Activated CD4-positive, CD25-positive, alpha-beta regulatory T cell (primary cell): ENCODE results near the gene DCBLD2.

Experiments used
- DNase-seq, 4 experiments: peaks; one replicate each; lab custom pipeline; 2025; lab: John Stamatoyannopoulos, UW

Gene DCBLD2

GRCh38 chr3:98793971-98794370 lies 107.5 kb downstream of the DCBLD2 start:
- DNase-seq = no peak

DNA sequence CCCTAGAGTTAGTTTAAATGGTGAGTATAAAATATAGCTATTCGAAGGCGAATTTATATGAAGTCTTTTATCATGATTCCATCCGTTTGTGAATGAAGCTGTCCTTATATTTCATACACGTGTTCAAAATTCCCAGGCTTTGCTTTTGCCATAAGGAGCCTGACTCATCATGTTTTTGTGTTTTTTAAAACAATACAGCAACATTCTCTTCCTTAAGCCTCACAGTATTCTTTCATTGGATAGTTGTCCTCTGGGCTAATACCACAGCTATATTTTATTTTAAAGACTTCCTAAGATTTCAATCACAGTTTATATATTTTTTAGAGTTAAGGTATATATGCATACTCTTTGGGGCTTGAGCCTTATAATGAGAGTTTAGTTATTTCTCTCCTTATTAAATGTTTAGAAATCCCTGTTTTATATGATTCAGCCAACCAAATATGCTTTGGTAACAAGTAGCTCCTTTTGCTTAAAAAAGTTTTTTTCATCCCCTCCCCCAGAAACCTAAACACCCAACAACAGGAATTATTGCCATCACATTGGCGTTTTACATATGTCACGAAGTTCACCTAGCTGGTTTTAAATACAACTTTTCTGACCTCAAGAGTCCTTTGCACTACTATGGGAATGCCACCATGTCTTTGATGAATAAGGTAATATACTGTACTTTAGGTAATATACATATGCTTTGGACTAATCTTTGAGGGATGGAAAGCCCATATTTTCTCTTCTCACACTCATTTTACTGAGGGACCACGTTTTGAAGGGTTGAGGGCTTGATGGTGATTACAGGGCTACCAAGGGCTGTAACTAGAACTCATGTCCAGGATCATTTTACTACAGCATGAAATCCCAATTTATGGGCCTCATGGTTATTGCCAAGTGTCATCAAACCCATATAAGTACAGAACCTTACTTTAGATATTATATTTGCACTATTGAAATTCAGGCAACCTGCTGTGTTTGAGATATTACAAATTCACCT lies 109.9 kb downstream of the DCBLD2 start:
- DNase-seq = no peak

DNA sequence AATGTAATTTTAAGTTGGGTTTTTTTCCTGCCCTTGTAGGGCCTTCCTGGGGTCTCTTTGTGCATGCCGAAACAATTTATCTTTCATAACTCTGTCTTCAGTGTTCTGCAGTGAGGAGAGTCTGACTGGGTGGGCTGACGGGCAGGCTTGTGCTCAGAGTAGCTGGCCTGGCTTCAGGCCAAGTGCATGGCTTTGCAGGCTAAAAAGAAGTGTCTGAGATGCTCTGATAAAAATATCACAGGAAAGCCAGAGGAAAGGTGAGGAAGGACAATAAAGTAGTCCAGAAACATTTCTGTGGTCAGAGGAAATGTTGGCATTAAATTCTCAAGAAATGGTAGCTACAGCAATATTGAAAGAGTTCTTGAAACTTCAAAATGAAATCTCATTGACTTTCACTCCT lies 112.8 kb downstream of the DCBLD2 start:
- no peak for DNase-seq

DNA sequence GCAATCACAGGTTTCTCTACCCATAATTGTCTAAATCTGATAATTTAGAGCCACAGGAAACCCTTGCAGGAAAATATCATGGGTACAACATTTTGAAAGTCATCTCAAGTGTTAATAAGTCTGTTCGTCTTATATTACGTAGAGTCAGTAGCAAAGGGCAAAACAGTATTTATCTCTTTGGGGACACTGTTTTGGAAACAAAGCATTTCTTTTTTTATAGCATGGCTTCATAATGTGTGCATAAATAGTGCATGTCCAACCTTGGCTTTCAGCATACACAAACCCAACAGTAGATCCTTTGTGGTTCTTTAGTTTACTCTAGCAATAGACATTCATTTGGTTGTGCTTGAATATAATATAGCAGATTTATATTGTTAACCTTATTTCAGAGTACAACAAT lies 114.3 kb downstream of the DCBLD2 start:
- DNase-seq = no peak

DNA sequence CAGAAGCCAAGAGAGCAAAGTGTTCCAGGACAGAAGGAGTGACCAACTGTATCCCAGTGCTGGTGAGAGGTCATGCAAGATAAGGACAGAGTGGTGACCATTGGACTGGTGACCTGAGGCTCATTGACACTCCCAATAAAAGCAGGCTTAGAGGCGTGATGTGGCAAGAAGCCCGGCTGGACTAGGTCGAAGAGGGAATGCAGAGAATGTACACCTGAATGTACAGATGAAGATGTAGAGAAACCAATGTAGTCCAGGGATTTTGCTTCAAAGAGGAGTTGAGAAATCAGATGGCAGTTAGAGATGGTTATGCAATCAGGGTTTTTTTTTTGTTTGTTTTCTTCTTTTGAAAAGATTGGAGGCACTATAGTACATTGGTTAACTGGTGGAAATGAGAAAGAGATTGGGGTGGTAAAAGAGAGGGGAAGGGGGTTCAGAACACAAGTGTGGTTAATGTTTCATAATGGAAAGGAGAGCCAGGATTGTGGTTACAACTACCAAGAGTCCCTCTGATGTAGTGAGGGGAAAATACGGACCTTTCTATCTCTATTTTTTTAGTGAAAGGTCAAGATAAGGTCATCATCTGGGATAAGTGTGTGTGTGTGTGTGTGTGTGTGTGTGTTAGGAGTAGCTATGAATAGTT lies 115.0 kb downstream of the DCBLD2 start:
- DNase-seq = no peak

- no peak for DNase-seq
Measured at GRCh38 chr3:98784666-98785600, 116.6 kb downstream of the DCBLD2 start.

GRCh38 chr3:98784042-98784441 lies 117.5 kb downstream of the DCBLD2 start:
- DNase-seq = no peak

- no peak for DNase-seq
Measured at GRCh38 chr3:98782824-98783500, 118.5 kb downstream of the DCBLD2 start.

- no peak for DNase-seq
Measured at GRCh38 chr3:98780343-98780742, 121.2 kb downstream of the DCBLD2 start.

DNA sequence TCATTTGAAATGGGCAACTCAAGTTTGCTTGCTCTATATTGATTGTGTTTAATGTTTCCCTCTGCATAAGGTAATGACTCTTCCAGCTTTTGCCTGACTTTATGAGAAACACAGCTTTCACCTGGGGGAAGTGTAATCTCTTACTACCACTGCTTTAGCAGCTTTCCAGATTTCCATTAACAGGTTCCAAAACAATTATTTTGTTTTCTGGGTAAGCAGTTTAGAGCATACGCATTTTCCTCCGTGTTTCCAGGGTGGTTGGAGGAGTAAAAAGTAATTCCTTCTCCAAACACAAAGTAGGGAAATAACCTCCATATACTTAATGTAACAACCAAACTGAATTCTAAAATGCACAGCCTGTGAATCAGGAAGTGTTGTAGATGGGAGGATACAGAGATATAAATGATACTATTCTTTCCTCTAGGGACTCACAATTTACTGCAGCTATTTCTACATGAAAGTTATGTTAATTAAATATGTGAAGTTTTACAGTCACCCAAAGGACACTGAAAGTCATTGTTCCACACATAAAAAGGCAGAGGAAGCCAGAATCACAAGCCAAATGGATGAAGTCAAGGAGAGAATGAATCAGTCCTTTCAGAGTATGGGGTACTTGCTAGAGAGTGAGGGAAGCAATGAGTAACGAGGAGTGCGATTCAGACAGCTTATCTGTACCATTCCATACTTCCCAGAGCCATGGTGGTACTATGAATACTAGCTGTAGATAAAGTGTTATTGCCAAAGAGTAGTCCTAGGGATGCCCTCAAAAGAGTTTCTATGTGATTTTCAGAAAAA lies 121.8 kb downstream of the DCBLD2 start:
- no peak for DNase-seq

GRCh38 chr3:98778852-98779413 lies 122.6 kb downstream of the DCBLD2 start:
- DNase-seq = no peak

GRCh38 chr3:98778383-98778782 lies 123.1 kb downstream of the DCBLD2 start:
- no peak for DNase-seq

DNA sequence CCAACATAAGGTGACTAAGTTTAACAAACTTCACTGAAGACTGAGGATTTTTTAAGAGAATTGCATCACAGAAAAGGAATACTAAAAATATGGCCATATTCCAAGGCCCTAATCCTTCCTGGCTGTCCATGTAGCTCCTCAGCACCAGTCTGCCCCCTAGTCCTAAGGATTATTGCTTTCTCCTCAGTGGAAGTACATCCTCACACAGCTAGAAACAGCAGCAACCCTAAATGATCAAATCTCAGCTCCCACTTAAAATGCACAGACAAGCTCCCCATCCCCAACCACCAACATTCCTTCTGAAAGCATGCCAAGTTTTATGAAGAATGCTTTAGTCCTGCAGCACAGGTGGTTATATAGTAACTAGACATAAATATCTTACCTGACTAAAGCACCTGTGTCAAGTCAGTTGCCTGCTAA lies 123.7 kb downstream of the DCBLD2 start:
- no peak for DNase-seq

- no peak for DNase-seq
Measured at GRCh38 chr3:98777286-98777685, 124.2 kb downstream of the DCBLD2 start.

GRCh38 chr3:98776140-98776493 lies 125.4 kb downstream of the DCBLD2 start:
- DNase-seq = no peak

DNA sequence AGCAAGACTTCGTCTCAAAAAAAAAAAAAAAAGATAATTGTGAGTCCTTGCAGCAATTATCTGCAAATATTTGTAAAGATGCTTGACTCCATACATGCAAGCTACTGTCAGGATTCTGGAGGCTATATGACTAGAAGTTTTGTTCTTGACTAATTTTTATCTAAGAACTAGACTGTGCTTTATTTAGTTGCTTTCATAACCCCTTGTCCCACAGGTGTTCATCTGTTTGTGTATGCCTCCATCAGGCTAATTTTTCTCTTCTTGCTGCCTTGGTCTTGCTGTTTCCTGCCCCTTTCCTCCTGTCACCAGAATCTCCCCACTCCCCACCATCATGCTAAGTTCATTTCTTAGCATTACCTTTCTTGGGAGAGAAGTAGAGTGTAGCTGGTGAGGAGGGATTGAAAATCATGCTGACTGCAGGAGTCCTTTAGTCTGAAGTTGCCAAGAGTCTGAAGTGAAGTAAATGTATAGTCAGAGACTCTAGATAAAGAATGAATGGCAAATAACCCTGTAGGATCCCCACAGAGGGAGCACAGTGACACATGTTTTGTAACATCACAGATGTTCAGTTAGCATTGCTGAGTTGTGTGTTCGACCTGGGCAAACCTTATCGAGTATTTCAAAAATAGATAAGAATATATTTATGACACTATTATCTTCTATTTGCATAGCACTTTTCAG lies 125.9 kb downstream of the DCBLD2 start:
- DNase-seq = no peak

- no peak for DNase-seq
Measured at GRCh38 chr3:98772022-98772421, 129.5 kb downstream of the DCBLD2 start.

- DNase-seq = no peak
Measured at GRCh38 chr3:98770261-98771039, 131.0 kb downstream of the DCBLD2 start.

- DNase-seq = no peak
Measured at GRCh38 chr3:98769448-98769847, 132.0 kb downstream of the DCBLD2 start.
